ENCODE results near the gene SOX8. TPM values are rescaled to one million over a fixed set of nuclear protein-coding genes. Genes with fewer than 3 reads are reported as not detected.
"Not testable (repeated sequence)": the region's sequence is repeated elsewhere in the genome, so short reads cannot be mapped to it uniquely, and the experiment has no call there.

The SOX8 gene
- 0.11 TPM in 1 of 2 replicates, not detected in the other for total RNA-seq

- intact Hi-C loops (cut with micrococcal nuclease), result no loop called here
Observed at GRCh38 chr16:981695-982144, at the start of gene SOX8. SOX8 (plus strand) TSS chr16:981770; CDS start chr16:981923, 153 bp downstream.

GRCh38 chr16:932831-933330 lies 48.7 kb upstream of the SOX8 start:
- intact Hi-C loops (cut with micrococcal nuclease), result no loop called here

- intact Hi-C loops (cut with micrococcal nuclease), result no loop called here
Observed at GRCh38 chr16:933581-933980, 48.0 kb upstream of the SOX8 start.

- intact Hi-C loops (cut with micrococcal nuclease), result no loop called here
Observed at GRCh38 chr16:934178-934577, 47.4 kb upstream of the SOX8 start.

GRCh38 chr16:935684-936083 lies 45.9 kb upstream of the SOX8 start:
- intact Hi-C loops (cut with micrococcal nuclease), result no loop called here

GRCh38 chr16:937311-937710 lies 44.3 kb upstream of the SOX8 start:
- intact Hi-C loops (cut with micrococcal nuclease), result no loop called here

GRCh38 chr16:937723-938122 lies 43.8 kb upstream of the SOX8 start:
- intact Hi-C loops (cut with micrococcal nuclease), result no loop called here

- intact Hi-C loops (cut with micrococcal nuclease), result no loop called here
Observed at GRCh38 chr16:938136-938535, 43.4 kb upstream of the SOX8 start.

- intact Hi-C loops (cut with micrococcal nuclease), result no loop called here
Observed at GRCh38 chr16:938752-939151, 42.8 kb upstream of the SOX8 start.

- intact Hi-C loops (cut with micrococcal nuclease), result no loop called here
Observed at GRCh38 chr16:939311-939710, 42.3 kb upstream of the SOX8 start.

- intact Hi-C loops (cut with micrococcal nuclease), result no loop called here
Observed at GRCh38 chr16:939941-940340, 41.6 kb upstream of the SOX8 start.

- intact Hi-C loops (cut with micrococcal nuclease), result no loop called here
Observed at GRCh38 chr16:942436-943060, 39.0 kb upstream of the SOX8 start.

GRCh38 chr16:943971-944370 lies 37.6 kb upstream of the SOX8 start:
- intact Hi-C loops (cut with micrococcal nuclease), result no loop called here

- intact Hi-C loops (cut with micrococcal nuclease), result no loop called here
Observed at GRCh38 chr16:945271-946047, 36.1 kb upstream of the SOX8 start.

GRCh38 chr16:946048-946395 lies 35.5 kb upstream of the SOX8 start:
- intact Hi-C loops (cut with micrococcal nuclease), result no loop called here

- intact Hi-C loops (cut with micrococcal nuclease), result no loop called here
Observed at GRCh38 chr16:947255-947921, 34.2 kb upstream of the SOX8 start.

GRCh38 chr16:947922-948303 lies 33.7 kb upstream of the SOX8 start:
- intact Hi-C loops (cut with micrococcal nuclease), result not testable (repeated sequence)

- intact Hi-C loops (cut with micrococcal nuclease), result not testable (repeated sequence)
Observed at GRCh38 chr16:948767-949166, 32.8 kb upstream of the SOX8 start.

- intact Hi-C loops (cut with micrococcal nuclease), result not testable (repeated sequence)
Observed at GRCh38 chr16:950733-951573, 30.6 kb upstream of the SOX8 start.

- intact Hi-C loops (cut with micrococcal nuclease), result no loop called here
Observed at GRCh38 chr16:951660-952301, 29.8 kb upstream of the SOX8 start.

- intact Hi-C loops (cut with micrococcal nuclease), result no loop called here
Observed at GRCh38 chr16:952321-952720, 29.2 kb upstream of the SOX8 start.
